Amygdala (tissue), 56 donors: ENCODE data around the gene EPAS1.

Source experiments
- DNase-seq, 56 donors: peaks; one replicate each; lab custom pipeline; 2025; lab: John Stamatoyannopoulos, UW

Gene EPAS1

GRCh38 chr2:46428911-46429436 lies 131.8 kb downstream of the EPAS1 start:
- DNase-seq = no peak

- no peak for DNase-seq
Observed at GRCh38 chr2:46430413-46430812, 133.2 kb downstream of the EPAS1 start.

GRCh38 chr2:46430992-46431391 lies 133.8 kb downstream of the EPAS1 start:
- no peak for DNase-seq

- DNase-seq = no peak
Observed at GRCh38 chr2:46431481-46432235, 134.5 kb downstream of the EPAS1 start.

GRCh38 chr2:46434851-46435273 lies 137.7 kb downstream of the EPAS1 start:
- DNase-seq = no peak

- DNase-seq = no peak
Observed at GRCh38 chr2:46435353-46435752, 138.1 kb downstream of the EPAS1 start.

GRCh38 chr2:46435796-46436360 lies 138.7 kb downstream of the EPAS1 start:
- DNase-seq = peak in 1 of 56 donors; percentile 4
